LoVo (cell line): ENCODE measurements around the gene SYNM.

Experiments used
- DNase-seq: peaks from one replicate; pipeline ENCODE4 v3.0.0-alpha.2; 2016; ENCODE audit warnings: low spot score

SYNM gene

GRCh38 chr15:99140590-99140989, 35.7 kb downstream of the SYNM start:
- DNase-seq, result no peak

DNA sequence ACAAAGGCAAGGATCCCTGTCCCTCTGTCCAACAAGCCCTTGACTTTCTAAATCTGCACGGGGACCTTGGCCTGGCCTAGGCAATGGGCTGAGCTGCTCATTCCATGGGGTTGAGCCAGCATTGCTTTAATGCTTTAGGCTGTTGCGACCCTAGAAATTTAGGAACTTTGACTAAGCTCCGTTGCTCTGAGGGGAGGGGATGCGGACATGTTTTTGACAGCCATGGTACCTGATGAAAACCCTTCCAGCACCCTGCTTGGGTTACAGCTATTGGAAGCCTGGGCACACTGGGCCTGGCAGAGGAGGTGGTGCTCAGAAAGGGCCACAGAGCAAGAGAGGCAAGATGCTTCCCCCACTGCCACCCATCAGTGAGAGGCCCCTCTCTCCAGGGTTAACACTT, 37.1 kb downstream of the SYNM start:
- DNase-seq, result no peak

DNA sequence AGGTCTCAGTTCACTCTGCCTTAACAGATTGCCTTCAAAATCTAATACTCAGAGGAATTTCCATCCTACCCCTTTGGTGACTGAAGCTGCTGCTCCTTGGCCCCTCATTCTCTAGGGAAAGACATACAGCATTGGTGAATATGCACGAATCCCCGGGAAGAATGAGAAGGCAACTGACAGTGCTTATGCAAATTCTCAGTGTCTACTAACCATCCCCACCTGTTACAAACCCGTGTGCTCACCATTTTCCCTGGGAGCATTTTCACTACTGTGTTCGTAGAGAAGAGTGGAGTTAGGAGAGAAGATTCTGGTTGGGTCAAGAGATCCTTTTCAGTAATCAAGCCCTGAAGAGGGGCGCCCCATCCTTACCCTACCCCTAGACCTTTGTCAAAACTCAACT, 37.7 kb downstream of the SYNM start:
- DNase-seq, result no peak

GRCh38 chr15:99143242-99143641, 38.4 kb downstream of the SYNM start:
- DNase-seq, result no peak

GRCh38 chr15:99143655-99144610, 39.1 kb downstream of the SYNM start:
- no peak for DNase-seq

- no peak for DNase-seq
Measured at GRCh38 chr15:99145005-99145404, 40.1 kb downstream of the SYNM start.

DNA sequence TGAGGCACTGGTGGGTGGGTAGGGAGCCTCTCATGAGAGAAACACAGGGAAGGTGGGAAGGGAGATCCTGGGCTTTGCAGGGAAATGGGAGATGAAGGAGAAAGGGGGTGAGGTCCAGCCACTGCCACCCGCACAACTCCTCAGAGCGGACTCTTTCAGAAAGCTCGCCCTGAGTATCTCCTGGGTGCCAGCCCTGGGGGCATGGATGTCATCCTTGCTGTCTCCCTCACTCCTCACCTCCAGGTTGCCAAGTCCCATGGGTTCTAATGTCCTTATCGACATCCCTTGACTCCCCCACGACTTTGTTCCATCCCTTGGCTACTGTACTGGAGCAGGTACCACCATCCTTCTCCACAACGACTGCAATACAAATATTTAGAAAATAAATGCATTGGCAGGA, 40.9 kb downstream of the SYNM start:
- DNase-seq, result no peak

GRCh38 chr15:99146661-99147060, 41.8 kb downstream of the SYNM start:
- DNase-seq, result no peak

DNA sequence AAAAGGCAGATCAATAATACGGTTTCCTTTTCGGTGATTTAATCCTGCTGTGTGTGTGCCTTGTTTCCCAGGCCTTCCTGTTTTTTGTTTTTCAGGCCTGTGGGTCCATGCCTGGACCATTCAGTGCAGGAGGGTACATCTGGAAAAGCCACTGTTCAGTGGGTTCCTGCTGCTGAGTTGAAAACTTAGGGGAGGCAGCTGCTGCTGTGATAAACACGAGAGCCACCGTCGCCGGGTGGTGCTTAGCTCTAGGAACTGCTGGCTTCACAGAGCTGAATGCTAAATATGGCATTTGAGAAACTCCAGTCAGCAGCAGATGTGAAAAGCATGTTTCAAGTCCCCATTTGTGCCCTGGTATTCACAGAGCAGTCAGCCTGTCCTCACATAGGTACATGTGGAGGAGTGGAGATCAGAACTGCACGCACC, 44.0 kb downstream of the SYNM start:
- DNase-seq, result no peak

GRCh38 chr15:99149366-99149765, 44.5 kb downstream of the SYNM start:
- no peak for DNase-seq

DNA sequence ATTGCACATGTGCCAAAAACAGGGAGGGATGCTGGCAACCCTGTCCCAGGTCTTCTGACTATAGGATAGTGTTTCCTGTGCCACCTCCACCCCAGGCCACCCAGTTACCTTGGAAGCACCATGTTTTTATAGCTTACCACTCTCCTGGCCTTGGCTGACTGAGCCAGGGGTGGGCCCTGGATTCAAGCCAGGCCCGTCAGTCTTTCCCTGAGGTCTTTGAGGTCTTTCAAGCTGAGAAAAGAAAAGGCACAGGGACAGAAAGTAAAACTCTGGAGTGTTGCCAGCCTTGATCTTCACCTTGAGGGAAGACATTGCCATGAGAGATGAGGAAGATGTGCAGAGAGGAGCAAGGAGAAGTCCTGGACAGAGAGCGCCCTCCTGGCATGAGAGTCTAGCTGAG, 46.3 kb downstream of the SYNM start:
- DNase-seq, result no peak

GRCh38 chr15:99153026-99153535, 48.2 kb downstream of the SYNM start:
- DNase-seq, result no peak

- no peak for DNase-seq
Measured at GRCh38 chr15:99154271-99154670, 49.4 kb downstream of the SYNM start.

- DNase-seq, result no peak
Measured at GRCh38 chr15:99155961-99156443, 51.1 kb downstream of the SYNM start.

- no peak for DNase-seq
Measured at GRCh38 chr15:99157456-99157855, 52.6 kb downstream of the SYNM start.

DNA sequence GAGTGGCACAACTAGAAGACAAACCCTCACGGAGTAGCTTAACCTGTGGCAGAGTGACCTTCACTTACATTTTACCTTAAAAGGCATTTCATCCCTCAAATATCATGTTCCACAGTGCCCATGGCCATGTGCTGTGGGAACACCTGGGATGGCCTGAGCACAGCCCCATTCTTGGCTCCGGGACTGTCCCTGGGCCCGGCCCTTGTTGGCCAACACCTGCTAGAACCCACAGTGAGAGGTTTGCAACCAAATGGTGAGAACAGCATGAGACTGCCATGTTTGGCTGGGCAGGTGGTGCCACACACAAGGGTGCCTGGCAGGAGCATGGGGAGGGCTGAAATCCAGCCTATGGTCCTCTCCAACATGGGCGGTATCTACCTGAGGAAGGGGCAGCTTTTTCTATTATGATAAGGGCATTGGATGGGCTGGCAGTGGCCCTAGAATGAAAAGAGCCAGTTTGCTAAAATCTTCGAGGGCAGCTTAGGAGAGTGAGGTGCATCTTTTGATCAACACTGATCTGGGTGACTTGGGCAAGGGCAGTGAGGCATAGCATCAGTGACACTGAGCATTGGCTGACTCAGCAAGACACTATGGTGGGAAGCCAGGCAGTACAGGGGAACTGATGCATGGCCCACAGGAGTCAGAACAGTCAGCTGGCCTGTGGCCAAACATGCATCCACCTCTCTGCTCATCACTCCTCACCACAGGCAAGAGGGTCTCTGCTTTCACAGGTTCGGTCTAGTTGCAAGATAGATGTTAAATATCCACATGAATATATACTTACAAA, 53.9 kb downstream of the SYNM start:
- no peak for DNase-seq

- DNase-seq, result no peak
Measured at GRCh38 chr15:99163271-99164062, 58.6 kb downstream of the SYNM start.

- DNase-seq, result no peak
Measured at GRCh38 chr15:99164119-99164518, 59.2 kb downstream of the SYNM start.

DNA sequence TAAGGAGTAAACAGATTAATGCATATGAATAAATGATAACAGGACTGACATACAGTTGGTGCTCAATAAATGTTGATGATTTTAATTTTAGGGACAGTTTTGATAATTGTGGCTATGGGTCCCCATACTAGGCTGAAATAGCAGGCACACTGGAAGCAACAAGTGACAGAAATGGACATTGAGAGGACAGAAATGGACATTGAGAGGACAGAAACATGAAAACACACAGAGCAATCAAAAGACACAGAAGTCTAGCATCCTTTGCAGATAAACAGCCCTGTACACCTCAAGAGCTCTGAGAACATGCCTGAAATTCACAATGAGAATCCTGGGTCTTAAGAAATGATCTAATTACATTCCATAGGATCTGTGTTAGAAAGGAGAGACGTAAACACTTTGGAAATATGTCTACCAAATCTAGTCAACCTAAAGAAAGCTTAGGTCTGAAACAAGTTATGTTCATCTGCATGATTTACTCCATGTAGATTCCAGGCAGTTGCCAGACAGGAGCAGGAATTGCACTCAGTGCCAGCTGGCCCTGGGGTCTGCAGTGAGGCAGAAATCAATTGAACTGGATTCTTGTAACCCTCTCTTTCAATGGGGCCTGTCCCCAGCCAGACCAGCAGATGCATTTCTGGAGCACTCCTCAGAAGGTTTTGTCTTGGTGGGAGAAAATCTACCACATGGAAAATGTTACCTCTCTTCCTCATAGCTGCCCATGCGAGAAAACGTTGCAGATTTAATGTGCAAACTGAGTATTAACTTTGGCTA, 60.3 kb downstream of the SYNM start:
- no peak for DNase-seq

DNA sequence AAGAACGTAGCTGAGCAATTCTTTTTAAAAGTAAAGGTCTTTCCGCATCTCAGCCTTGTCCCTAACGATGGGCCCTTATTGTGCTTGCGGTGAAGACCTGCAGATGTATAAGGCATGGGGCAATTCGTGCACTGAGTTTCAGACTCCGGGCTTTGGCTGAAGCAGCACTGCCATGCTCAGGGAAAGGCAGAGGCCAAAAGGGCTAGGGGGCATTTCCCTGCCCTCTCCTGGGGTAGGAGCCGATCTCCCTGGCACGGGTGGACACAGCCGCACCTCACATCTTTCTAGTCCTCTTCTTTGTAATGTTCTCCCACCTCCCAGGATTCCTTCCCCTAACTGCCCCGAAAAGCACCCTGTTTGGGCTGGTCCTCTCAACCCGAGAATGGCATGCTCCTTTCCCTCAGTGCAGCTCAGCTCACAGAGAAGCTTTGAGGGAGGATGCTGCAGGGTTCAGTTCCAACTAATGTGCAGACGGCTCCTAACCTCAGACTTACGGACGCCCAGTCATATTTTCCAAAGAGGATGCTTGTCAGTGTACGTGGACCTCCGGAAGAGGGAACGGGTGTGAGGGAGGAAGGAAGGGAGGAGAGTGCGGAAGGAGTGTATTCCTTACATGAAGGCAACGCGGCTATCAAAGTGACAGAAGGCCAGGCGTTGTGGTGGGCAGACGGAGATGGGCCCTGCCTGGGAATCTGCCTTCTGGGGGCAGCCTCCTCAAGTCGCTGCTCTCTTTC, 61.2 kb downstream of the SYNM start:
- DNase-seq, result no peak
